ENCODE data around the gene ANKS1B.

ANKS1B gene

GRCh38 chr12:99686142-99686541 lies 298.6 kb downstream of the ANKS1B start:
- TF ChIP-seq ZNF645 (tag by site-specific recombination; IDR thresholded peaks at IDR 0.05) (no peak), ZNF843 (tag by site-specific recombination; IDR thresholded peaks at IDR 0.05) (no peak), ZNF549 (tag by site-specific recombination; IDR thresholded peaks at IDR 0.05) (peak; percentile 88), ZNF664 (tag by site-specific recombination; IDR thresholded peaks at IDR 0.05) (no peak), ZNF2 (tag by site-specific recombination; IDR thresholded peaks at IDR 0.05) (no peak), ZNF146 (tag by site-specific recombination; IDR thresholded peaks at IDR 0.05) (no peak)
- TF ChIP-seq, protein P1, sequence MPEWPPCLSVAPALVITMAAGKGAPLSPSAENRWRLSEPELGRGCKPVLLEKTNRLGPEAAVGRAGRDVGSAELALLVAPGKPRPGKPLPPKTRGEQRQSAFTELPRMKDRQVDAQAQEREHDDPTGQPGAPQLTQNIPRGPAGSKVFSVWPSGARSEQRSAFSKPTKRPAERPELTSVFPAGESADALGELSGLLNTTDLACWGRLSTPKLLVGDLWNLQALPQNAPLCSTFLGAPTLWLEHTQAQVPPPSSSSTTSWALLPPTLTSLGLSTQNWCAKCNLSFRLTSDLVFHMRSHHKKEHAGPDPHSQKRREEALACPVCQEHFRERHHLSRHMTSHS (tag by site-specific recombination; IDR thresholded peaks at IDR 0.05), result no peak
- Histone ChIP-seq H3K4me1 (ENCODE audit: control insufficient read depth, insufficient read depth, low read length) (no peaks in the 10 kb centered on the region), H3K4me3 (ENCODE audit: low read depth, low read length) (no peak overlapping the region), H3K36me3 (ENCODE audit: control insufficient read depth in 2 of 2, insufficient read depth in 1 of 2, low read length in 2 of 2) (no peaks in the 10 kb centered on the region), H3K9me3 (ENCODE audit: control insufficient read depth, insufficient read depth, low read depth, low read length) (no peaks in the 10 kb centered on the region; the same call in 1 of the 2 replicates), H3K27ac (ENCODE audit: extremely low read depth, low read depth, low read length) (no peak overlapping the region)
- CTCF ChIA-PET, result no interaction called here
- POLR2A ChIA-PET, result no interaction called here

GRCh38 chr12:99680276-99680675 lies 304.5 kb downstream of the ANKS1B start:
- H3K4me3 ChIP-seq (ENCODE audit: low read depth, low read length), result no peak overlapping the region
- CTCF ChIA-PET, result no interaction called here
- TF ChIP-seq, protein P2, sequence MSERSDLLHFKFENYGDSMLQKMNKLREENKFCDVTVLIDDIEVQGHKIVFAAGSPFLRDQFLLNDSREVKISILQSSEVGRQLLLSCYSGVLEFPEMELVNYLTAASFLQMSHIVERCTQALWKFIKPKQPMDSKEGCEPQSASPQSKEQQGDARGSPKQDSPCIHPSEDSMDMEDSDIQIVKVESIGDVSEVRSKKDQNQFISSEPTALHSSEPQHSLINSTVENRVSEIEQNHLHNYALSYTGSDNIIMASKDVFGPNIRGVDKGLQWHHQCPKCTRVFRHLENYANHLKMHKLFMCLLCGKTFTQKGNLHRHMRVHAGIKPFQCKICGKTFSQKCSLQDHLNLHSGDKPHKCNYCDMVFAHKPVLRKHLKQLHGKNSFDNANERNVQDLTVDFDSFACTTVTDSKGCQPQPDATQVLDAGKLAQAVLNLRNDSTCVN (tag by site-specific recombination; optimal IDR thresholded peaks at IDR 0.05), result no peak
- no peak for TF ChIP-seq ZNF510 (tag by site-specific recombination; IDR thresholded peaks at IDR 0.05; ENCODE audit: insufficient replicate concordance)
- TF ChIP-seq, protein P3, sequence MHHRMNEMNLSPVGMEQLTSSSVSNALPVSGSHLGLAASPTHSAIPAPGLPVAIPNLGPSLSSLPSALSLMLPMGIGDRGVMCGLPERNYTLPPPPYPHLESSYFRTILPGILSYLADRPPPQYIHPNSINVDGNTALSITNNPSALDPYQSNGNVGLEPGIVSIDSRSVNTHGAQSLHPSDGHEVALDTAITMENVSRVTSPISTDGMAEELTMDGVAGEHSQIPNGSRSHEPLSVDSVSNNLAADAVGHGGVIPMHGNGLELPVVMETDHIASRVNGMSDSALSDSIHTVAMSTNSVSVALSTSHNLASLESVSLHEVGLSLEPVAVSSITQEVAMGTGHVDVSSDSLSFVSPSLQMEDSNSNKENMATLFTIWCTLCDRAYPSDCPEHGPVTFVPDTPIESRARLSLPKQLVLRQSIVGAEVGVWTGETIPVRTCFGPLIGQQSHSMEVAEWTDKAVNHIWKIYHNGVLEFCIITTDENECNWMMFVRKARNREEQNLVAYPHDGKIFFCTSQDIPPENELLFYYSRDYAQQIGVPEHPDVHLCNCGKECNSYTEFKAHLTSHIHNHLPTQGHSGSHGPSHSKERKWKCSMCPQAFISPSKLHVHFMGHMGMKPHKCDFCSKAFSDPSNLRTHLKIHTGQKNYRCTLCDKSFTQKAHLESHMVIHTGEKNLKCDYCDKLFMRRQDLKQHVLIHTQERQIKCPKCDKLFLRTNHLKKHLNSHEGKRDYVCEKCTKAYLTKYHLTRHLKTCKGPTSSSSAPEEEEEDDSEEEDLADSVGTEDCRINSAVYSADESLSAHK (tag by site-specific recombination; IDR thresholded peaks at IDR 0.05), result no peak
- no peak for TF ChIP-seq ZNF169 (tag by site-specific recombination; IDR thresholded peaks at IDR 0.05)
- H3K9me3 ChIP-seq (ENCODE audit: control insufficient read depth, insufficient read depth, low read depth, low read length), result no peaks in the 10 kb centered on the region
- H3K4me1 ChIP-seq (ENCODE audit: control insufficient read depth, insufficient read depth, low read length), result no peaks in the 10 kb centered on the region
- POLR2A ChIA-PET, result no interaction called here
- no peaks in the 10 kb centered on the region for H3K36me3 ChIP-seq (ENCODE audit: control insufficient read depth in 2 of 2, insufficient read depth in 1 of 2, low read length in 2 of 2)
- H3K27ac ChIP-seq (ENCODE audit: extremely low read depth, low read depth, low read length), result no peak overlapping the region

GRCh38 chr12:99670635-99671034 lies 314.1 kb downstream of the ANKS1B start:
- TF ChIP-seq KLF8 (tag by site-specific recombination; IDR thresholded peaks at IDR 0.05) (no peak), ZNF274 (IDR thresholded peaks at IDR 0.05; ENCODE audit: low read length) (no peak), ZNF274 (tag by site-specific recombination; IDR thresholded peaks at IDR 0.05; ENCODE audit: borderline replicate concordance) (no peak), ZBTB17 (tag by site-specific recombination; IDR thresholded peaks at IDR 0.05) (no peak), ZNF654 (tag by site-specific recombination; IDR thresholded peaks at IDR 0.05; ENCODE audit: low read depth) (no peak), ZNF624 (tag by site-specific recombination; IDR thresholded peaks at IDR 0.05) (no peak), ZBTB11 (tag by site-specific recombination; conservative IDR thresholded peaks at IDR 0.05; ENCODE audit: low read depth) (no peak), ZNF510 (tag by site-specific recombination; IDR thresholded peaks at IDR 0.05; ENCODE audit: insufficient replicate concordance) (no peak)
- no peaks in the 10 kb centered on the region for H3K9me3 ChIP-seq (ENCODE audit: control insufficient read depth, insufficient read depth, low read depth, low read length)
- no peak overlapping the region for H3K4me3 ChIP-seq (ENCODE audit: low read depth, low read length)
- ChIA-PET CTCF (no interaction called here), POLR2A (no interaction called here)
- H3K36me3 ChIP-seq (ENCODE audit: control insufficient read depth in 2 of 2, insufficient read depth in 1 of 2, low read length in 2 of 2), result no peaks in the 10 kb centered on the region
- no peak overlapping the region for H3K27ac ChIP-seq (ENCODE audit: extremely low read depth, low read depth, low read length)
- no peaks in the 10 kb centered on the region for H3K4me1 ChIP-seq (ENCODE audit: control insufficient read depth, insufficient read depth, low read length)

Measured in HEK293 (cell line).